GM15510 (cell line): ENCODE results near the gene RNF212B.

Source experiments
- POLR2A ChIP-seq: IDR thresholded peaks from 3 replicates; pipeline ENCODE4 v1.6.1; 2011; ENCODE audit warnings: borderline replicate concordance; ENCODE audit not compliant: insufficient read length; ENCODE audit errors: extremely low read depth

Gene RNF212B

GRCh38 chr14:23237772-23238594, at the start of gene RNF212B:
Gene RNF212B, plus strand, starts transcription at chr14:23237936. Its CDS starts 2,410 bp downstream, at chr14:23240346.
- no peak for TF ChIP-seq POLR2A

GRCh38 chr14:23193432-23193831, 44.3 kb upstream of the RNF212B start:
- TF ChIP-seq POLR2A = no peak

GRCh38 chr14:23195552-23196101, 42.1 kb upstream of the RNF212B start:
- TF ChIP-seq POLR2A = no peak

GRCh38 chr14:23202001-23202400, 35.7 kb upstream of the RNF212B start:
- TF ChIP-seq POLR2A = no peak

GRCh38 chr14:23206422-23207145, 31.2 kb upstream of the RNF212B start:
- TF ChIP-seq POLR2A = no peak

- TF ChIP-seq POLR2A = no peak
These were observed 30.6 kb upstream of the RNF212B start for GRCh38 chr14:23207146-23207540.

- no peak for TF ChIP-seq POLR2A
These were observed 29.4 kb upstream of the RNF212B start for GRCh38 chr14:23208324-23208723.

GRCh38 chr14:23209651-23210423, 27.9 kb upstream of the RNF212B start:
- TF ChIP-seq POLR2A = no peak

- no peak for TF ChIP-seq POLR2A
These were observed 22.3 kb upstream of the RNF212B start for GRCh38 chr14:23215421-23215820.

- no peak for TF ChIP-seq POLR2A
These were observed 20.4 kb upstream of the RNF212B start for GRCh38 chr14:23217032-23218020.

- TF ChIP-seq POLR2A = no peak
These were observed 18.7 kb upstream of the RNF212B start for GRCh38 chr14:23219075-23219474.

- no peak for TF ChIP-seq POLR2A
These were observed 10.2 kb upstream of the RNF212B start for GRCh38 chr14:23227566-23227965.

- TF ChIP-seq POLR2A = no peak
These were observed 8.9 kb upstream of the RNF212B start for GRCh38 chr14:23228812-23229211.

GRCh38 chr14:23240661-23241060, 2.9 kb downstream of the RNF212B start:
- no peak for TF ChIP-seq POLR2A

GRCh38 chr14:23242076-23242475, 4.3 kb downstream of the RNF212B start:
- TF ChIP-seq POLR2A = no peak

GRCh38 chr14:23243066-23243465, 5.3 kb downstream of the RNF212B start:
- TF ChIP-seq POLR2A = no peak
